Caco-2 (cell line): Measurements from ENCODE around the gene PIGH. TPM values are rescaled to one million over a fixed set of nuclear protein-coding genes. Genes with fewer than 3 reads are reported as not detected.
"Not testable (repeated sequence)": the region's sequence is repeated elsewhere in the genome, so short reads cannot be mapped to it uniquely, and the experiment has no call there.

ENCODE experiments used
- BruUV-seq: library from RNA; stranded (reverse); fragments of 400-500 nt; replicated peaks from 2 replicates; lab custom pipeline; 2021; lab: Mats Ljungman, UMichigan
- CTCF ChIA-PET: fragments of 300-600 bp; sonication (Branson Sonifier 250); formaldehyde crosslinking; loops from one replicate; lab custom pipeline; 2022; ENCODE audit warnings: antibody characterized with exemption; lab: Charles Lee
- POLR2A ChIA-PET: fragments of 300-600 bp; sonication (Branson Sonifier 250); formaldehyde crosslinking; loops from one replicate; lab custom pipeline; 2022; ENCODE audit warnings: antibody characterized with exemption; lab: Charles Lee
- DNase-seq, 2 experiments: peaks; one replicate each; pipeline versions ENCODE4 v3.0.0 to v3.0.0-alpha.2; 2020 to 2022
- H3K27me3 ChIP-seq: replicated peaks from 2 replicates; pipeline ENCODE4 v1.6.0; 2011; ENCODE audit warnings: low read length; ENCODE audit not compliant: control insufficient read depth, insufficient read depth
- H3K36me3 ChIP-seq: 2 replicates; pipeline ENCODE4 v1.5.1; 2011; ENCODE audit warnings: low read length; ENCODE audit not compliant: control insufficient read depth, insufficient read depth
- H3K4me1 ChIP-seq: fragments of 250-450 bp; sonication (Bioruptor Pico); 2 replicates; pipeline ENCODE4 v1.5.1; 2020; ENCODE audit warnings: mild to moderate bottlenecking
- H3K4me3 ChIP-seq: 2 replicates; pipeline ENCODE4 v1.5.1; 2011; ENCODE audit warnings: low read depth, mild to moderate bottlenecking, control low read depth, low read length
- H3K9me3 ChIP-seq: fragments of 250-450 bp; sonication (Bioruptor Pico); 2 replicates; pipeline ENCODE4 v1.5.1; 2020; ENCODE audit warnings: mild to moderate bottlenecking, moderate library complexity
- H3K27ac Mint-ChIP-seq: one replicate; pipeline ENCODE4 v1.8.0; 2022; ENCODE audit warnings: mixed read lengths; ENCODE audit not compliant: unreplicated experiment
- H3K27me3 Mint-ChIP-seq: one replicate; pipeline ENCODE4 v1.8.0; 2022; ENCODE audit warnings: mixed read lengths; ENCODE audit not compliant: insufficient read depth, unreplicated experiment
- H3K36me3 Mint-ChIP-seq: one replicate; pipeline ENCODE4 v1.8.0; 2022; ENCODE audit warnings: mild to moderate bottlenecking, mixed read lengths; ENCODE audit not compliant: insufficient read depth, unreplicated experiment
- H3K4me1 Mint-ChIP-seq: one replicate; pipeline ENCODE4 v1.8.0; 2022; ENCODE audit warnings: low read depth, mixed read lengths; ENCODE audit not compliant: unreplicated experiment
- H3K4me3 Mint-ChIP-seq: one replicate; pipeline ENCODE4 v1.8.0; 2022; ENCODE audit warnings: mild to moderate bottlenecking, moderate library complexity, mixed read lengths; ENCODE audit not compliant: unreplicated experiment
- H3K9me3 Mint-ChIP-seq: one replicate; pipeline ENCODE4 v1.8.0; 2022; ENCODE audit warnings: mixed read lengths; ENCODE audit not compliant: unreplicated experiment
- intact Hi-C: fragments of 100-400 bp; cut with micrococcal nuclease; formaldehyde crosslinking; loops from one replicate; pipeline ENCODE4 v1.10.0; 2022; ENCODE audit not compliant: unreplicated experiment
- total RNA-seq: library from RNA; stranded (reverse); gene quantifications from 2 replicates; pipeline ENCODE4 v1.2.3, GENCODE V29; 2022
- TF ChIP-seq, protein P1 (sequence below), 2 experiments: fragments of 200-600 bp in 1 of 2; IDR thresholded peaks; 1 replicate in 1 of 2; 2 replicates in 1 of 2; pipeline versions ENCODE4 v1.5.1 to v1.8.0; 2011 to 2022; ENCODE audit warnings: antibody characterized with exemption in 1 of 2, control low read depth in 1 of 2, inconsistent platforms in 1 of 2, low read depth in 1 of 2, low read length in 1 of 2, mild to moderate bottlenecking in 1 of 2, moderate library complexity in 1 of 2; ENCODE audit not compliant: insufficient read depth in 1 of 2, severe bottlenecking in 1 of 2, unreplicated experiment in 1 of 2

The PIGH gene
- total RNA-seq, 1 experiment from 2014 or later, result 20.4 TPM

DNA sequence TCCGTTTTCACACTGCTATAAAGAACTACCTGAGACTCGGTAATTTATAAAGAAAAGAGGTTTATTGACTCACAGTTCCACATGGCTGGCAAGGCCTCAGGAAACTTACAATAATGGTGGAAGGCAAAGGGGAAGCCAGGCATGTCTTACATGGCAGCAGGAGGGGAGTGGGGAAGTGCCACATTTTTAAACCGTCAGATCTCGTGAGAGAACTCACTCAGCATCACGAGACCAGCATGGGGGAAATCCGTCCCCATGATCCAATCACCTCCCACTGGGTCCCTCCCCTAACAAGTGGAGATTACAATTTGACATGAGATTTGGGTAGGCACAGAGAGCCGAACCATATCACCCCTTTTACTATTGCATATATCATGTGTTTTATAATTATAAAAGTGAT, 2.0 kb upstream of the PIGH start:
- no peaks in the 10 kb centered on the region for H3K9me3 Mint-ChIP-seq
- H3K4me3 ChIP-seq, result no peak overlapping the region
- peaks cover 8% of the 10 kb centered on the region; the same call in 1 of the 2 replicates for H3K4me1 ChIP-seq
- CTCF ChIA-PET, result no interaction called here
- TF ChIP-seq, protein P1, sequence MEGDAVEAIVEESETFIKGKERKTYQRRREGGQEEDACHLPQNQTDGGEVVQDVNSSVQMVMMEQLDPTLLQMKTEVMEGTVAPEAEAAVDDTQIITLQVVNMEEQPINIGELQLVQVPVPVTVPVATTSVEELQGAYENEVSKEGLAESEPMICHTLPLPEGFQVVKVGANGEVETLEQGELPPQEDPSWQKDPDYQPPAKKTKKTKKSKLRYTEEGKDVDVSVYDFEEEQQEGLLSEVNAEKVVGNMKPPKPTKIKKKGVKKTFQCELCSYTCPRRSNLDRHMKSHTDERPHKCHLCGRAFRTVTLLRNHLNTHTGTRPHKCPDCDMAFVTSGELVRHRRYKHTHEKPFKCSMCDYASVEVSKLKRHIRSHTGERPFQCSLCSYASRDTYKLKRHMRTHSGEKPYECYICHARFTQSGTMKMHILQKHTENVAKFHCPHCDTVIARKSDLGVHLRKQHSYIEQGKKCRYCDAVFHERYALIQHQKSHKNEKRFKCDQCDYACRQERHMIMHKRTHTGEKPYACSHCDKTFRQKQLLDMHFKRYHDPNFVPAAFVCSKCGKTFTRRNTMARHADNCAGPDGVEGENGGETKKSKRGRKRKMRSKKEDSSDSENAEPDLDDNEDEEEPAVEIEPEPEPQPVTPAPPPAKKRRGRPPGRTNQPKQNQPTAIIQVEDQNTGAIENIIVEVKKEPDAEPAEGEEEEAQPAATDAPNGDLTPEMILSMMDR (IDR thresholded peaks at IDR 0.05; ENCODE audit: insufficient read depth in 1 of 2, low read depth in 1 of 2, low read length in 1 of 2, severe bottlenecking in 1 of 2, unreplicated experiment in 1 of 2), result no peak
- H3K4me1 Mint-ChIP-seq, result peaks cover 6% of the 10 kb centered on the region
- no peak overlapping the region for H3K4me3 Mint-ChIP-seq
- DNase-seq, result no peak
- no TSS peak for BruUV-seq
- intact Hi-C loops, result no loop called here
- no peaks in the 10 kb centered on the region for H3K27me3 ChIP-seq
- peaks cover 13% of the 10 kb centered on the region for H3K36me3 Mint-ChIP-seq
- POLR2A ChIA-PET, result no interaction called here
- H3K27me3 Mint-ChIP-seq, result no peaks in the 10 kb centered on the region
- H3K36me3 ChIP-seq, result no peaks in the 10 kb centered on the region
- no peaks in the 10 kb centered on the region for H3K9me3 ChIP-seq
- H3K27ac Mint-ChIP-seq, result no peak overlapping the region

DNA sequence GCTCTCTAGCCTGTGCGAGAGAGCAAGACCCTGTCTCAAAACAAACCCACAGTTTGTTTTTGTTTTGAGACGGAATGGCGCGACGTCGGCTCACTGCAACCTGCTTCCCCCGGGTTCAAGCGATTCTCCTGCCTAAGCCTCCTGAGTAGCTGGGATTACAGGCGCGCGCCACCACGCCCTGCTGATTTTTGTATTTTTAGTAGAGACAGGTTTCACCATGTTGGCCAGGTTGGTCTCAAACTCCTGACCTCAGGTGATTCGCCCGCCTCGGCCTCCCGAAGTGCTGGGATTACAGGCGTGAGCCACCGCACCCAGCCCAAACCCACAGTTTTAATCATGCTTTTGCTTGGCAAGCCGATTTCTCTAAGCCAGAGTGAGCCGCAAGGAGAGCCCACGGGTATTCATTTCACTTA, 500 bp upstream of the PIGH start:
- POLR2A ChIA-PET, result interaction anchor here (0.6 to 1.7 kb wide), 8 partner anchors 16 to 216 kb away, joined by 3 to 15 read pairs (median 4); partner anchors contain the start of genes ARG2, RDH11 and ZFYVE26
- not testable (repeated sequence) for H3K9me3 ChIP-seq, H3K4me1 ChIP-seq, H3K27me3 Mint-ChIP-seq, DNase-seq, H3K9me3 Mint-ChIP-seq, H3K4me1 Mint-ChIP-seq, BruUV-seq, H3K27me3 ChIP-seq, H3K36me3 ChIP-seq
- intact Hi-C loops, result loop anchor here (1.0 kb wide), 2 partner anchors 16 to 19 kb away; partner anchors contain the start of gene ARG2
- Mint-ChIP-seq H3K27ac (peak overlapping the region; percentile 87), H3K36me3 (peaks cover 13% of the 10 kb centered on the region), H3K4me3 (peak overlapping the region; percentile 88)
- peak overlapping the region; percentile 95 for H3K4me3 ChIP-seq
- CTCF ChIA-PET, result interaction anchor here (0.6 to 3.0 kb wide), 22 partner anchors 9 to 188 kb away, joined by 3 to 33 read pairs (median 7); partner anchors contain the start of genes RDH11 and VTI1B

DNA sequence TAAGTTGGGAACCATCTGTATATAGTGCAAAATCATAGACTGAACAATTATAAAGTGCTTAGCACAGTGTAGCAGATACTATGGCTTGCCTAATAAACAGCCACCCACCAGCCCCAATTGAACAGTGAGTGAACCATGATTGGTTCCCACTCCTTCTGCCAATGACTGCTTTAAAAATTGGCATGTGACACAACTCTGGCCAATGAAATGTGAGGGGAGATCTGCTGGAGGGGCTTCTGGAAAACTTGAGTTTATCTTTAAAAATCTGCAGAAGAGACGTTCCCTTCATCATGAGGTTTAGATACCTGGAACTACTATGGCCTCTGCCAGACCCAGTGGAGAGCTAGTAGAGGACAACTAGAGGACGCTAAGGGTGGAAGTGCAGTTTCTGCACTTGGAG, 4.7 kb downstream of the PIGH start:
- no TSS peak for BruUV-seq
- peaks cover 6% of the 10 kb centered on the region for H3K4me1 Mint-ChIP-seq
- no peak for DNase-seq
- no peak overlapping the region for H3K4me3 ChIP-seq
- TF ChIP-seq, protein P1 (IDR thresholded peaks at IDR 0.05; ENCODE audit: insufficient read depth in 1 of 2, low read depth in 1 of 2, low read length in 1 of 2, severe bottlenecking in 1 of 2, unreplicated experiment in 1 of 2), result no peak
- no peak overlapping the region for H3K4me3 Mint-ChIP-seq
- no peak overlapping the region for H3K27ac Mint-ChIP-seq
- POLR2A ChIA-PET, result no interaction called here
- intact Hi-C loops, result no loop called here
- H3K27me3 Mint-ChIP-seq, result no peaks in the 10 kb centered on the region
- H3K27me3 ChIP-seq, result no peaks in the 10 kb centered on the region
- no peaks in the 10 kb centered on the region for H3K9me3 ChIP-seq
- peaks cover 24% of the 10 kb centered on the region for H3K36me3 Mint-ChIP-seq
- CTCF ChIA-PET, result interaction anchor here (0.6 kb wide), 1 partner anchor 14 kb away, joined by 3 read pairs; no protein-coding TSS in a partner anchor
- H3K36me3 ChIP-seq, result no peaks in the 10 kb centered on the region
- H3K4me1 ChIP-seq, result peaks cover 4% of the 10 kb centered on the region; the same call in 1 of the 2 replicates
- no peaks in the 10 kb centered on the region for H3K9me3 Mint-ChIP-seq

DNA sequence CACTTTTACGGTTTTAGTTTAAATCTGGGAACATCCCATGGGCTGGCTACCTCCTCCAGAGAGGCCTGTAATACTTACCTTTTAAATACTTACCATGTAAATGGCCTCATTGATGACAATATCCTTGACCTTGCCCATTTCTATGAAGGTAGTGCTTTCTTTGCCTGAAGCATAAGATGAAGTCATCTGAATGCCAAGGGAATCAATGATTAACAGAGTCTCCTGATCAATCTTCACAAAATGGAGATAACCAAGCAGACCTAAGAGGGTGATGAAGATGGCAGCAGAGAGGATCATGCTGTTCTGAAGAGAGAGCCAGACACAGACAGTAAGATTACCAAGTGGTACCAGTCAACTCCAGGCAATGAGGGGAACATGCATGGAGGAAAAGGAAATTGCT, 6.4 kb downstream of the PIGH start:
- H3K4me1 ChIP-seq, BruUV-seq, H3K4me3 ChIP-seq, H3K9me3 ChIP-seq, H3K27me3 ChIP-seq, H3K27me3 Mint-ChIP-seq, H3K4me1 Mint-ChIP-seq, POLR2A ChIA-PET, H3K36me3 ChIP-seq, H3K4me3 Mint-ChIP-seq, intact Hi-C loops, CTCF ChIA-PET, H3K9me3 Mint-ChIP-seq: not testable (repeated sequence)
- DNase-seq, result peak in 1 of 2 experiments; percentile 17
- peaks cover 20% of the 10 kb centered on the region for H3K36me3 Mint-ChIP-seq
- H3K27ac Mint-ChIP-seq, result peak overlapping the region; percentile 21
